B cell (primary cell): ENCODE measurements around the gene SDHAF2. TPM values are rescaled to one million over a fixed set of nuclear protein-coding genes. Genes with fewer than 3 reads are reported as not detected.

Experiments used
- ATAC-seq: fragments of 200-7000 bp; cut with Tn5 transposase; one replicate; pipeline ENCODE4 v1.10.0; 2021; ENCODE audit warnings: low read depth, mild to moderate bottlenecking, moderate number of reproducible peaks, moderate library complexity
- CTCF ChIA-PET: fragments of 350-600 bp; sonication (Branson Sonifier 250); formaldehyde crosslinking; loops from one replicate; lab custom pipeline; 2021; ENCODE audit warnings: antibody characterized with exemption, inconsistent platforms; lab: Charles Lee
- POLR2A ChIA-PET: fragments of 350-600 bp; sonication (Branson Sonifier 250); formaldehyde crosslinking; loops from one replicate; lab custom pipeline; 2021; ENCODE audit warnings: antibody characterized with exemption; lab: Charles Lee
- DNase-seq: peaks from one replicate; pipeline ENCODE4 v3.0.0; 2013
- H2AFZ ChIP-seq: 2 replicates; pipeline ENCODE4 v1.6.1; 2012; ENCODE audit warnings: mild to moderate bottlenecking, low read depth, low read length; ENCODE audit not compliant: insufficient read depth, poor library complexity, severe bottlenecking
- H3K27ac ChIP-seq, 2 donors: 1 replicate in 1 of 2; 2 replicates in 1 of 2; pipeline ENCODE4 v1.5.1; 2012 to 2013; ENCODE audit warnings: low read length in 2 of 2, mild to moderate bottlenecking in 2 of 2, moderate library complexity in 1 of 2
- H3K27me3 ChIP-seq, 4 experiments: fragments of 200-600 bp in 1 of 4; sonication (generic) in 1 of 4; replicated peaks in 1 of 4; 1 replicate in 2 of 4; 2 replicates in 2 of 4; pipeline versions ENCODE4 v1.6.1 to v1.7.0; 2013 to 2016; ENCODE audit warnings: low read length in 3 of 4, mild to moderate bottlenecking in 2 of 4, mixed read lengths in 1 of 4, moderate library complexity in 1 of 4; ENCODE audit not compliant: insufficient read depth in 4 of 4, control insufficient read depth in 3 of 4; ENCODE audit errors: control extremely low read depth in 1 of 4
- H3K36me3 ChIP-seq, 2 experiments: replicated peaks in 1 of 2; 1 replicate in 1 of 2; 2 replicates in 1 of 2; pipeline versions ENCODE4 v1.6.1 to v1.7.1; 2013; ENCODE audit warnings: low read length in 1 of 2; ENCODE audit not compliant: insufficient read depth in 2 of 2, control insufficient read depth in 1 of 2; ENCODE audit errors: control extremely low read depth in 1 of 2, extremely low read depth in 1 of 2
- H3K4me1 ChIP-seq, 2 donors: fragments of 200-600 bp in 1 of 2; sonication (generic) in 1 of 2; 1 replicate in 1 of 2; 2 replicates in 1 of 2; pipeline versions ENCODE4 v1.5.1 to v1.6.1; 2013 to 2017; ENCODE audit warnings: low read length in 2 of 2; ENCODE audit not compliant: control insufficient read depth in 2 of 2, insufficient read depth in 2 of 2
- H3K4me2 ChIP-seq: replicated peaks from 2 replicates; pipeline ENCODE3; 2012; ENCODE audit warnings: mild to moderate bottlenecking, low read depth, low read length; ENCODE audit not compliant: poor library complexity, severe bottlenecking
- H3K4me3 ChIP-seq, 5 experiments: fragments of 200-600 bp in 1 of 5; sonication (generic) in 1 of 5; 1 replicate in 3 of 5; 2 replicates in 2 of 5; pipeline versions ENCODE4 v1.5.1 to v1.7.0; 2011 to 2016; ENCODE audit warnings: low read length in 4 of 5, mild to moderate bottlenecking in 4 of 5, low read depth in 2 of 5, control low read depth in 1 of 5, moderate library complexity in 1 of 5; ENCODE audit not compliant: insufficient read depth in 1 of 5; ENCODE audit errors: control extremely low read depth in 1 of 5, extremely low read depth in 1 of 5
- H3K79me2 ChIP-seq: fragments of 200-600 bp; sonication (generic); one replicate; pipeline ENCODE4 v1.6.0; 2016; ENCODE audit warnings: low read length; ENCODE audit not compliant: control insufficient read depth, insufficient read depth
- H3K9ac ChIP-seq: fragments of 200-600 bp; sonication (generic); 2 replicates; pipeline ENCODE4 v1.6.1; 2017; ENCODE audit warnings: mild to moderate bottlenecking, low read length, moderate library complexity
- H3K9me3 ChIP-seq, 3 donors: one replicate each; pipeline versions ENCODE4 v1.6.1 to v1.7.1; 2013; ENCODE audit warnings: low read length in 2 of 3; ENCODE audit not compliant: control insufficient read depth in 2 of 3, insufficient read depth in 1 of 3; ENCODE audit errors: control extremely low read depth in 1 of 3
- H4K20me1 ChIP-seq: 2 replicates; pipeline ENCODE4 v1.6.0; 2012; ENCODE audit warnings: mild to moderate bottlenecking, low read length; ENCODE audit not compliant: insufficient read depth, control insufficient read depth, poor library complexity, severe bottlenecking
- H3K27ac Mint-ChIP-seq: one replicate; pipeline ENCODE4 v1.8.0; 2021; ENCODE audit warnings: mixed read lengths
- H3K27me3 Mint-ChIP-seq: one replicate; pipeline ENCODE4 v1.8.0; 2021; ENCODE audit warnings: mixed read lengths
- H3K4me1 Mint-ChIP-seq: one replicate; pipeline ENCODE4 v1.8.0; 2021; ENCODE audit warnings: mixed read lengths
- H3K4me3 Mint-ChIP-seq: one replicate; pipeline ENCODE4 v1.8.0; 2021; ENCODE audit warnings: mixed read lengths
- H3K9me3 Mint-ChIP-seq: one replicate; pipeline ENCODE4 v1.8.0; 2022; ENCODE audit warnings: mixed read lengths; ENCODE audit not compliant: insufficient read depth
- CTCF ChIP-seq: fragments of 200-600 bp; IDR thresholded peaks from one replicate; pipeline ENCODE4 v1.8.0; 2022; ENCODE audit warnings: antibody characterized with exemption, mild to moderate bottlenecking
- EZH2 ChIP-seq: IDR thresholded peaks from 2 replicates; pipeline ENCODE4 v1.6.1; 2012; ENCODE audit warnings: borderline replicate concordance, low read depth, mild to moderate bottlenecking, moderate library complexity, low read length; ENCODE audit not compliant: insufficient read depth, poor library complexity, severe bottlenecking
- WGBS: methylation state at CpG from one replicate; pipeline ENCODE4 v1.1.5; 2013; ENCODE audit warnings: missing lambda C conversion rate; ENCODE audit not compliant: insufficient coverage; 5-methylcytosine and 5-hydroxymethylcytosine counted together
- intact Hi-C: fragments of 100-400 bp; cut with micrococcal nuclease; formaldehyde crosslinking; loops from one replicate; pipeline ENCODE4 v1.10.0; 2022
- polyA plus RNA-seq: library from polyadenylated mRNA; depleted of rRNA; stranded (reverse); fragments of >200 nt; gene quantifications from 2 replicates; pipeline ENCODE4 v1.2.3, GENCODE V29; 2012
- total RNA-seq, 2 donors: library from RNA; stranded (reverse); fragments of 120-200 nt in 1 of 2; gene quantifications; 1 replicate in 1 of 2; 2 replicates in 1 of 2; pipeline versions ENCODE4 v1.2.3 to v1.2.4, GENCODE V29; 2013 to 2022

Gene SDHAF2
- total and polyA plus RNA-seq, 2 donors (not counting 1 experiment from before 2014, with no cell fraction given) = 48.9 to 60.8 TPM

- Histone ChIP-seq H3K9ac (no peak overlapping the region), H4K20me1 (no peaks in the 10 kb centered on the region), H3K36me3 (peaks cover 0 to 11% of the 10 kb centered on the region in 2 experiments), H3K79me2 (no peaks in the 10 kb centered on the region), H3K9me3 (no peaks in the 10 kb centered on the region), H3K27ac (no peak overlapping the region), H3K4me3 (no peak overlapping the region), H3K4me2 (no peak overlapping the region), H3K27me3 (peaks cover 0 to 8% (median 0%) of the 10 kb centered on the region in 4 experiments), H3K4me1 (peaks cover 0 to 6% of the 10 kb centered on the region in 2 donors), H2AFZ (no peak overlapping the region)
- DNase-seq (no peak), ATAC-seq (no peak)
- no peaks in the 10 kb centered on the region for H3K9me3 Mint-ChIP-seq
- POLR2A ChIA-PET = no interaction called here
- H3K27me3 Mint-ChIP-seq = no peaks in the 10 kb centered on the region
- WGBS = 89% methylated on average over 4 of the region's 6 CpGs
- CTCF ChIA-PET = interaction anchor here (1.7 to 6.9 kb wide), 3 partner anchors 43 to 164 kb away, joined by 5 to 62 read pairs (median 55); no protein-coding TSS in a partner anchor
- no peak overlapping the region for H3K4me3 Mint-ChIP-seq
- no peak overlapping the region for H3K27ac Mint-ChIP-seq
- intact Hi-C loops = no loop called here
- TF ChIP-seq CTCF (no peak), EZH2 (no peak)
- H3K4me1 Mint-ChIP-seq = peaks cover 2% of the 10 kb centered on the region
Observed at GRCh38 chr11:61474013-61474643, 44.2 kb downstream of the SDHAF2 start.

GRCh38 chr11:61475433-61475832 is 45.5 kb downstream of the SDHAF2 start:
- DNase-seq = no peak
- H3K9me3 Mint-ChIP-seq = no peaks in the 10 kb centered on the region
- no peak overlapping the region for H3K4me2 ChIP-seq
- H3K36me3 ChIP-seq = peaks cover 0 to 11% of the 10 kb centered on the region in 2 experiments
- H2AFZ ChIP-seq = no peak overlapping the region
- intact Hi-C loops = no loop called here
- H3K9me3 ChIP-seq = no peaks in the 10 kb centered on the region
- no peak overlapping the region for H3K4me3 Mint-ChIP-seq
- H3K4me1 ChIP-seq = peaks cover 0 to 6% of the 10 kb centered on the region in 2 donors
- H3K9ac ChIP-seq = no peak overlapping the region
- no peak overlapping the region for H3K27ac Mint-ChIP-seq
- no peaks in the 10 kb centered on the region for H4K20me1 ChIP-seq
- POLR2A ChIA-PET = no interaction called here
- no peak overlapping the region for H3K27ac ChIP-seq
- peaks cover 1% of the 10 kb centered on the region for H3K27me3 Mint-ChIP-seq
- CTCF ChIA-PET = interaction anchor here (0.9 to 6.9 kb wide), 6 partner anchors 9 to 258 kb away, joined by 3 to 62 read pairs (median 14); no protein-coding TSS in a partner anchor
- TF ChIP-seq EZH2 (no peak), CTCF (no peak)
- H3K27me3 ChIP-seq = peaks cover 0 to 8% (median 0%) of the 10 kb centered on the region in 4 experiments
- no peak for ATAC-seq
- peaks cover 2% of the 10 kb centered on the region for H3K4me1 Mint-ChIP-seq
- no peaks in the 10 kb centered on the region for H3K79me2 ChIP-seq
- WGBS = 100% methylated on average over 1 of the region's 1 CpG
- no peak overlapping the region for H3K4me3 ChIP-seq
